SK-N-SH (cell line): ENCODE data around the gene PARD3.

Source experiments
- ELF1 ChIP-seq: IDR thresholded peaks from 2 replicates; pipeline ENCODE4 v1.4.0; 2012
- RFX5 ChIP-seq: IDR thresholded peaks from 2 replicates; pipeline ENCODE4 v1.6.1; 2012; ENCODE audit warnings: mild to moderate bottlenecking, improper control_type of control experiment, low read length
- TF ChIP-seq, protein P1 (sequence below): fragments of 150-350 bp; IDR thresholded peaks from 2 replicates; pipeline ENCODE4 v1.6.1; 2017; ENCODE audit warnings: antibody characterized with exemption, low read length, low read depth, borderline replicate concordance
- TF ChIP-seq, protein P2 (sequence below): fragments of 200-600 bp; sonication (generic); IDR thresholded peaks from 2 replicates; pipeline ENCODE4 v1.6.1; 2017; ENCODE audit warnings: antibody characterized with exemption, mild to moderate bottlenecking, moderate library complexity

DNA sequence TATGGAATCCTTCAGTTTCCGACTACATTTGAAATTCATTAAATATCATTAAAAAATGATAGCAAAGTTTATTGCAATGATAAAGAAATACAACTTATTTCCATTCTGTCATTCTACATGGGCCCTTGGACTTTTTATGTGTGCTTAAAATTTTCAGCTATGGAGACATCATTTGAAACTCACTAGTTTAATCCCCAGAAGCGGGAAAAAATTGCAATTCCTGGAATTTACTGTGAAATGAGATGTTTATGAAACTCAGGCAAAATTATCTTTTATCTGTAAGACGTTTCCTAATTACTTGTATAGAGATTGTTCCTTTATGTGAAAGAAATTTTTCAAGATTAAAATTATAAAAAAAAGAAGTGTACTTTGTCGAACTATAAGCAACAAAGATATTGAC lies 213.4 kb downstream of the PARD3 start:
- TF ChIP-seq, protein P1, sequence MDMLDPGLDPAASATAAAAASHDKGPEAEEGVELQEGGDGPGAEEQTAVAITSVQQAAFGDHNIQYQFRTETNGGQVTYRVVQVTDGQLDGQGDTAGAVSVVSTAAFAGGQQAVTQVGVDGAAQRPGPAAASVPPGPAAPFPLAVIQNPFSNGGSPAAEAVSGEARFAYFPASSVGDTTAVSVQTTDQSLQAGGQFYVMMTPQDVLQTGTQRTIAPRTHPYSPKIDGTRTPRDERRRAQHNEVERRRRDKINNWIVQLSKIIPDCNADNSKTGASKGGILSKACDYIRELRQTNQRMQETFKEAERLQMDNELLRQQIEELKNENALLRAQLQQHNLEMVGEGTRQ, result no peak
- TF ChIP-seq, protein P2, sequence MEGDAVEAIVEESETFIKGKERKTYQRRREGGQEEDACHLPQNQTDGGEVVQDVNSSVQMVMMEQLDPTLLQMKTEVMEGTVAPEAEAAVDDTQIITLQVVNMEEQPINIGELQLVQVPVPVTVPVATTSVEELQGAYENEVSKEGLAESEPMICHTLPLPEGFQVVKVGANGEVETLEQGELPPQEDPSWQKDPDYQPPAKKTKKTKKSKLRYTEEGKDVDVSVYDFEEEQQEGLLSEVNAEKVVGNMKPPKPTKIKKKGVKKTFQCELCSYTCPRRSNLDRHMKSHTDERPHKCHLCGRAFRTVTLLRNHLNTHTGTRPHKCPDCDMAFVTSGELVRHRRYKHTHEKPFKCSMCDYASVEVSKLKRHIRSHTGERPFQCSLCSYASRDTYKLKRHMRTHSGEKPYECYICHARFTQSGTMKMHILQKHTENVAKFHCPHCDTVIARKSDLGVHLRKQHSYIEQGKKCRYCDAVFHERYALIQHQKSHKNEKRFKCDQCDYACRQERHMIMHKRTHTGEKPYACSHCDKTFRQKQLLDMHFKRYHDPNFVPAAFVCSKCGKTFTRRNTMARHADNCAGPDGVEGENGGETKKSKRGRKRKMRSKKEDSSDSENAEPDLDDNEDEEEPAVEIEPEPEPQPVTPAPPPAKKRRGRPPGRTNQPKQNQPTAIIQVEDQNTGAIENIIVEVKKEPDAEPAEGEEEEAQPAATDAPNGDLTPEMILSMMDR, result no peak
- TF ChIP-seq ELF1, result no peak
- TF ChIP-seq RFX5, result no peak
